SU-DHL-6 (cell line): ENCODE results near the gene EDIL3.

ENCODE experiments used
- CTCF ChIP-seq: fragments of 200-600 bp; sonication (generic); IDR thresholded peaks from one replicate; pipeline ENCODE4 v1.5.1; 2017; ENCODE audit warnings: antibody characterized with exemption, mild to moderate bottlenecking, low read length, moderate library complexity; ENCODE audit not compliant: insufficient read depth, poor library complexity, severe bottlenecking
- EZH2phosphoT487 ChIP-seq: fragments of 200-600 bp; sonication (generic), shearing (Covaris generic); conservative IDR thresholded peaks from 2 replicates; pipeline ENCODE4 v1.6.1; 2018; ENCODE audit warnings: mild to moderate bottlenecking, antibody characterized with exemption, low read length, moderate library complexity, mixed read lengths

- TF ChIP-seq CTCF = no peak
- no peak for TF ChIP-seq EZH2phosphoT487
These were observed 327.5 kb downstream of the EDIL3 start for GRCh38 chr5:84057211-84057610.
